ENCODE results near the gene STYXL2.

The STYXL2 gene

GRCh38 chr1:167137332-167137781 lies 43.5 kb downstream of the STYXL2 start:
- peak; percentile 62 for DNase-seq

GRCh38 chr1:167137793-167138510 lies 44.1 kb downstream of the STYXL2 start:
- no peak for DNase-seq

- DNase-seq: no peak
Measured at GRCh38 chr1:167138703-167139102, 44.8 kb downstream of the STYXL2 start.

- DNase-seq: no peak
Measured at GRCh38 chr1:167141963-167142362, 48.1 kb downstream of the STYXL2 start.

All from NCI-H69 (cell line).